Left colon (tissue), 2 donors: ENCODE data around the gene ABLIM2. TPM values are rescaled to one million over a fixed set of nuclear protein-coding genes. Genes with fewer than 3 reads are reported as not detected.

Experiments
- ATAC-seq: fragments of 200-7000 bp; cut with Tn5 transposase; one replicate; pipeline ENCODE4 v1.9.1; 2020; ENCODE audit warnings: mild to moderate bottlenecking, moderate library complexity
- DNase-seq, 2 donors: peaks; one replicate each; pipeline ENCODE4 v3.0.0-alpha.2; 2020
- intact Hi-C, 2 donors: fragments of 100-400 bp; cut with DNase I in 1 of 2; cut with micrococcal nuclease in 1 of 2; formaldehyde crosslinking; loops; one replicate each; pipeline versions ENCODE4 v1.11.2 to v1.14.0; 2022; cut with DNase I, micrococcal nuclease
- total RNA-seq, 2 donors: library from RNA; stranded (reverse); fragmentation: NEBNext Ultra II Directional; extraction: Animal tissue kit (Norgen Biotek cat#: 25700); gene quantifications; one replicate each; pipeline ENCODE4 v1.2.1, GENCODE V29; 2021
- donor health status: DM: no; HTN: no; CAD: no.
- donor health status: DM: yes; HTN: yes; CAD: no.

ABLIM2 gene
- total RNA-seq, 2 donors from 2014 or later = 18.7 to 24.4 TPM

- ATAC-seq = no peak
- no peak for DNase-seq
- intact Hi-C loops = no loop called here
Measured at GRCh38 chr4:8050180-8050554, 108.4 kb downstream of the ABLIM2 start.

- no peak for DNase-seq
- intact Hi-C loops = no loop called here
- no peak for ATAC-seq
Measured at GRCh38 chr4:8048856-8049676, 109.5 kb downstream of the ABLIM2 start.

GRCh38 chr4:8047837-8048678, 110.6 kb downstream of the ABLIM2 start:
- no peak for ATAC-seq
- intact Hi-C loops = no loop called here
- DNase-seq = no peak

GRCh38 chr4:8046925-8047541, 111.6 kb downstream of the ABLIM2 start:
- ATAC-seq (no peak), DNase-seq (no peak)
- intact Hi-C loops = no loop called here

GRCh38 chr4:8045909-8046308, 112.7 kb downstream of the ABLIM2 start:
- intact Hi-C loops = no loop called here
- DNase-seq = peak; percentile 36 to 37
- ATAC-seq = peak; percentile 60

- peak; percentile 37 to 51 for DNase-seq
- intact Hi-C loops = no loop called here
- peak; percentile 70 for ATAC-seq
Measured at GRCh38 chr4:8044699-8045098, 113.9 kb downstream of the ABLIM2 start.

GRCh38 chr4:8044244-8044643, 114.4 kb downstream of the ABLIM2 start:
- intact Hi-C loops = no loop called here
- DNase-seq (no peak), ATAC-seq (no peak)

- intact Hi-C loops = no loop called here
- no peak for ATAC-seq
Measured at GRCh38 chr4:8043596-8043995, 115.0 kb downstream of the ABLIM2 start.

GRCh38 chr4:8041868-8042267, 116.7 kb downstream of the ABLIM2 start:
- ATAC-seq (no peak), DNase-seq (no peak)
- intact Hi-C loops = no loop called here

More at GRCh38 chr4:8043596-8043995, 115.0 kb downstream of the ABLIM2 start:
- no peak for DNase-seq

- no peak for ATAC-seq
- intact Hi-C loops = no loop called here
- DNase-seq = no peak
Measured at GRCh38 chr4:8041172-8041571, 117.4 kb downstream of the ABLIM2 start.

GRCh38 chr4:8040607-8041006, 118.0 kb downstream of the ABLIM2 start:
- intact Hi-C loops = no loop called here
- DNase-seq = no peak
- no peak for ATAC-seq

GRCh38 chr4:8039853-8040252, 118.8 kb downstream of the ABLIM2 start:
- DNase-seq (no peak), ATAC-seq (no peak)
- intact Hi-C loops = no loop called here

GRCh38 chr4:8039290-8039689, 119.3 kb downstream of the ABLIM2 start:
- intact Hi-C loops = no loop called here
- ATAC-seq (peak; percentile 91), DNase-seq (peak; percentile 38 to 60)

GRCh38 chr4:8038719-8039251, 119.8 kb downstream of the ABLIM2 start:
- intact Hi-C loops = no loop called here
- DNase-seq = no peak
- peak; percentile 9 for ATAC-seq

- no peak for DNase-seq
- intact Hi-C loops = no loop called here
- no peak for ATAC-seq
Measured at GRCh38 chr4:8038083-8038482, 120.5 kb downstream of the ABLIM2 start.

GRCh38 chr4:8037150-8037769, 121.4 kb downstream of the ABLIM2 start:
- intact Hi-C loops = no loop called here
- DNase-seq = no peak
- ATAC-seq = no peak

- no peak for DNase-seq
- no peak for ATAC-seq
- intact Hi-C loops = no loop called here
Measured at GRCh38 chr4:8035371-8035780, 123.2 kb downstream of the ABLIM2 start.

GRCh38 chr4:8033829-8034528, 124.6 kb downstream of the ABLIM2 start:
- intact Hi-C loops = no loop called here
- ATAC-seq (no peak), DNase-seq (no peak)
